DOHH2 (cell line): ENCODE results near the gene MARCHF4.

Experiments used
- H3F3A ChIP-seq: fragments of 200-600 bp; sonication (generic), shearing (Covaris generic); 2 replicates; pipeline ENCODE4 v1.6.0; 2016; ENCODE audit warnings: antibody characterized with exemption, mild to moderate bottlenecking; ENCODE audit not compliant: control insufficient read depth, insufficient read depth
- H3K27ac ChIP-seq: fragments of 200-600 bp; sonication (generic); 2 replicates; pipeline ENCODE4 v1.5.1; 2014; ENCODE audit warnings: low read depth, mild to moderate bottlenecking, low read length, moderate library complexity
- H3K27me3 ChIP-seq: fragments of 200-600 bp; sonication (generic); 2 replicates; pipeline ENCODE4 v1.6.1; 2014; ENCODE audit warnings: mild to moderate bottlenecking, low read length, mixed read lengths; ENCODE audit not compliant: control insufficient read depth
- H3K36me3 ChIP-seq: fragments of 200-600 bp; sonication (generic); 2 replicates; pipeline ENCODE4 v1.6.1; 2014; ENCODE audit warnings: mild to moderate bottlenecking, low read length, moderate library complexity, mixed read lengths; ENCODE audit not compliant: control insufficient read depth
- H3K4me1 ChIP-seq: fragments of 200-600 bp; sonication (generic); 2 replicates; pipeline ENCODE4 v1.6.1; 2014; ENCODE audit warnings: mild to moderate bottlenecking, low read length, mixed read lengths; ENCODE audit not compliant: control insufficient read depth
- H3K4me2 ChIP-seq: fragments of 200-600 bp; sonication (generic); 2 replicates; pipeline ENCODE4 v1.6.0; 2014; ENCODE audit warnings: mild to moderate bottlenecking, low read length, moderate library complexity
- H3K4me3 ChIP-seq: fragments of 200-600 bp; sonication (generic); 2 replicates; pipeline ENCODE4 v1.5.1; 2014; ENCODE audit warnings: mild to moderate bottlenecking, low read length, mixed read lengths
- H3K79me2 ChIP-seq: fragments of 200-600 bp; sonication (generic); 2 replicates; pipeline ENCODE4 v1.6.1; 2014; ENCODE audit warnings: mild to moderate bottlenecking, low read length, mixed read lengths; ENCODE audit not compliant: control insufficient read depth
- H3K9me2 ChIP-seq: fragments of 200-600 bp; sonication (generic); replicated peaks from 2 replicates; pipeline ENCODE4 v1.6.1; 2014; ENCODE audit warnings: mild to moderate bottlenecking, low read length, mixed read lengths; ENCODE audit not compliant: control insufficient read depth
- H3K9me3 ChIP-seq: fragments of 200-600 bp; sonication (generic); 2 replicates; pipeline ENCODE4 v1.6.1; 2014; ENCODE audit warnings: antibody characterized with exemption, low read length, mixed read lengths; ENCODE audit not compliant: control insufficient read depth, insufficient read depth
- H4K20me1 ChIP-seq: fragments of 200-600 bp; sonication (generic); 2 replicates; pipeline ENCODE4 v1.6.0; 2014; ENCODE audit warnings: low read depth, mild to moderate bottlenecking, antibody characterized with exemption, low read length, moderate library complexity; ENCODE audit not compliant: control insufficient read depth, insufficient read depth
- CTCF ChIP-seq: fragments of 200-600 bp; sonication (generic); IDR thresholded peaks from one replicate; pipeline ENCODE4 v1.5.1; 2014; ENCODE audit warnings: antibody characterized with exemption, mild to moderate bottlenecking, low read depth, low read length; ENCODE audit not compliant: poor library complexity, severe bottlenecking
- EZH2phosphoT487 ChIP-seq: fragments of 200-600 bp; sonication (generic); IDR thresholded peaks from 2 replicates; pipeline ENCODE4 v1.6.1; 2017; ENCODE audit warnings: borderline replicate concordance, mild to moderate bottlenecking, antibody characterized with exemption, low read length, moderate library complexity, mixed read lengths

The MARCHF4 gene

GRCh38 chr2:216391401-216391800, 19.1 kb upstream of the MARCHF4 start:
- TF ChIP-seq CTCF = no peak
- Histone ChIP-seq H3F3A (no peaks in the 10 kb centered on the region), H3K79me2 (no peaks in the 10 kb centered on the region), H3K4me3 (no peak overlapping the region), H3K27ac (no peak overlapping the region), H4K20me1 (no peaks in the 10 kb centered on the region), H3K9me3 (no peaks in the 10 kb centered on the region), H3K4me1 (no peaks in the 10 kb centered on the region), H3K9me2 (no peaks in the 10 kb centered on the region), H3K27me3 (no peaks in the 10 kb centered on the region; the same call in 1 of the 2 replicates), H3K36me3 (no peaks in the 10 kb centered on the region), H3K4me2 (no peak overlapping the region)

GRCh38 chr2:216389570-216389969, 17.3 kb upstream of the MARCHF4 start:
- no peaks in the 10 kb centered on the region for H3K9me3 ChIP-seq
- no peak overlapping the region for H3K4me2 ChIP-seq
- H3K36me3 ChIP-seq = no peaks in the 10 kb centered on the region
- no peaks in the 10 kb centered on the region for H4K20me1 ChIP-seq
- no peaks in the 10 kb centered on the region for H3F3A ChIP-seq
- no peaks in the 10 kb centered on the region for H3K4me1 ChIP-seq
- TF ChIP-seq CTCF = no peak
- TF ChIP-seq EZH2phosphoT487 = no peak
- no peak overlapping the region for H3K27ac ChIP-seq
- H3K9me2 ChIP-seq = no peaks in the 10 kb centered on the region
- H3K4me3 ChIP-seq = no peak overlapping the region
- no peaks in the 10 kb centered on the region for H3K79me2 ChIP-seq
- peaks cover 3% of the 10 kb centered on the region; the same call in 1 of the 2 replicates for H3K27me3 ChIP-seq

- no peak for TF ChIP-seq EZH2phosphoT487
- TF ChIP-seq CTCF = no peak
- no peak overlapping the region for H3K4me3 ChIP-seq
- H3K4me2 ChIP-seq = no peak overlapping the region
These were observed 16.0 kb upstream of the MARCHF4 start for GRCh38 chr2:216388046-216388884.

More at GRCh38 chr2:216388046-216388884, 16.0 kb upstream of the MARCHF4 start:
- Histone ChIP-seq H3F3A (no peaks in the 10 kb centered on the region), H3K9me2 (no peaks in the 10 kb centered on the region), H3K79me2 (no peaks in the 10 kb centered on the region), H3K9me3 (no peaks in the 10 kb centered on the region), H4K20me1 (no peaks in the 10 kb centered on the region), H3K36me3 (no peaks in the 10 kb centered on the region), H3K27ac (no peak overlapping the region), H3K27me3 (peaks cover 3% of the 10 kb centered on the region; the same call in 1 of the 2 replicates), H3K4me1 (no peaks in the 10 kb centered on the region)
